ENCODE data around the gene RCOR1.

DNA sequence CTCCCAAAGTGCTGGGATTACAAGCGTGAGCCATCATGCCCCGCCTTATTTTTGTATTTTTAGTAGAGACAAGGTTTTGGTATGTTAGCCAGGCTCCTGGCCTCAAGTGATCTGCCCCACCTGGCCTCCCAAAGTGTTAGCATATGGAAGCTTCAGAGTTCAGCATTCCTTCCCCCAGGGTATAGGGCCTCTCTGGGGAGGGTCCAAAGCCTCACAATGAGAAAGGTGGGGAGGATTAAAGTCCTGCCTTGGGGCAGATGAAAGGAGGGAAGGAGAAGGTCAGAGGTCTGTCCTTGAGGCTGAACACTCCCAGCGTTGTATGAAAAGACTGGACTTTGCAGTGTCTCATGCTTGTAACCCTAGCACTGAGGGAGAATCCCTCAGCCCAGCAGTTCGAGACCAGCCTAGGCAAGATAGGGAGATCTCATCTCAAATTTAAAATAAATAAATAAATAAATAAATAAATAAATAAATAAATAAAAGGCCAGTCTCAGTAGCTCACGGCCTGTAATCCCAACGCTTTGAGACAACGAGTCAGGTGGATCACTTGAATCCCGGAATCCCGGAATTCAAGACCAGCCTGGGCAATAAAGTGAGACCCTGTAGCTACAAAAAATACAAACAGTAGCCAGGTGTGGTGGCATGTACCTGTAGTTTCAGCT, 22.0 kb upstream of the RCOR1 start:
- no peak for TF ChIP-seq TAF1 (IDR thresholded peaks at IDR 0.05; ENCODE audit: borderline replicate concordance, insufficient read depth, low read length)
- TF ChIP-seq POLR2AphosphoS5 (IDR thresholded peaks at IDR 0.05; ENCODE audit: low read depth, low read length): no peak
- TF ChIP-seq, protein P1, sequence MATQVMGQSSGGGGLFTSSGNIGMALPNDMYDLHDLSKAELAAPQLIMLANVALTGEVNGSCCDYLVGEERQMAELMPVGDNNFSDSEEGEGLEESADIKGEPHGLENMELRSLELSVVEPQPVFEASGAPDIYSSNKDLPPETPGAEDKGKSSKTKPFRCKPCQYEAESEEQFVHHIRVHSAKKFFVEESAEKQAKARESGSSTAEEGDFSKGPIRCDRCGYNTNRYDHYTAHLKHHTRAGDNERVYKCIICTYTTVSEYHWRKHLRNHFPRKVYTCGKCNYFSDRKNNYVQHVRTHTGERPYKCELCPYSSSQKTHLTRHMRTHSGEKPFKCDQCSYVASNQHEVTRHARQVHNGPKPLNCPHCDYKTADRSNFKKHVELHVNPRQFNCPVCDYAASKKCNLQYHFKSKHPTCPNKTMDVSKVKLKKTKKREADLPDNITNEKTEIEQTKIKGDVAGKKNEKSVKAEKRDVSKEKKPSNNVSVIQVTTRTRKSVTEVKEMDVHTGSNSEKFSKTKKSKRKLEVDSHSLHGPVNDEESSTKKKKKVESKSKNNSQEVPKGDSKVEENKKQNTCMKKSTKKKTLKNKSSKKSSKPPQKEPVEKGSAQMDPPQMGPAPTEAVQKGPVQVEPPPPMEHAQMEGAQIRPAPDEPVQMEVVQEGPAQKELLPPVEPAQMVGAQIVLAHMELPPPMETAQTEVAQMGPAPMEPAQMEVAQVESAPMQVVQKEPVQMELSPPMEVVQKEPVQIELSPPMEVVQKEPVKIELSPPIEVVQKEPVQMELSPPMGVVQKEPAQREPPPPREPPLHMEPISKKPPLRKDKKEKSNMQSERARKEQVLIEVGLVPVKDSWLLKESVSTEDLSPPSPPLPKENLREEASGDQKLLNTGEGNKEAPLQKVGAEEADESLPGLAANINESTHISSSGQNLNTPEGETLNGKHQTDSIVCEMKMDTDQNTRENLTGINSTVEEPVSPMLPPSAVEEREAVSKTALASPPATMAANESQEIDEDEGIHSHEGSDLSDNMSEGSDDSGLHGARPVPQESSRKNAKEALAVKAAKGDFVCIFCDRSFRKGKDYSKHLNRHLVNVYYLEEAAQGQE (IDR thresholded peaks at IDR 0.05; ENCODE audit: insufficient read depth in 1 of 2, low read depth in 2 of 2, low read length in 2 of 2): no peak
